GM21526 (cell line): ENCODE results near the gene ZNFX1.

Experiments used
- ATAC-seq: cut with Tn5 transposase; IDR thresholded peaks from one replicate; pipeline ENCODE4 v1.9.1; 2021; ENCODE audit warnings: moderate library complexity; ENCODE audit not compliant: unreplicated experiment, low FRiP score

The ZNFX1 gene

GRCh38 chr20:49293122-49293521 is 15.3 kb upstream of the ZNFX1 start:
- ATAC-seq: no peak

GRCh38 chr20:49292010-49292409 is 14.2 kb upstream of the ZNFX1 start:
- ATAC-seq: no peak

GRCh38 chr20:49291200-49291599 is 13.3 kb upstream of the ZNFX1 start:
- no peak for ATAC-seq

GRCh38 chr20:49290608-49291191 is 12.8 kb upstream of the ZNFX1 start:
- ATAC-seq: no peak

- no peak for ATAC-seq
These were observed 11.2 kb upstream of the ZNFX1 start for GRCh38 chr20:49288784-49289696.

GRCh38 chr20:49288250-49288751 is 10.4 kb upstream of the ZNFX1 start:
- ATAC-seq: no peak

- ATAC-seq: no peak
These were observed 9.8 kb upstream of the ZNFX1 start for GRCh38 chr20:49287555-49288249.

- ATAC-seq: no peak
These were observed 9.1 kb upstream of the ZNFX1 start for GRCh38 chr20:49286689-49287551.

- ATAC-seq: no peak
These were observed 8.1 kb upstream of the ZNFX1 start for GRCh38 chr20:49285813-49286494.

GRCh38 chr20:49285233-49285668 is 7.4 kb upstream of the ZNFX1 start:
- ATAC-seq: no peak

GRCh38 chr20:49284818-49285217 is 7.0 kb upstream of the ZNFX1 start:
- no peak for ATAC-seq

GRCh38 chr20:49283703-49284625 is 6.1 kb upstream of the ZNFX1 start:
- ATAC-seq: no peak

GRCh38 chr20:49283176-49283702 is 5.4 kb upstream of the ZNFX1 start:
- ATAC-seq: no peak

GRCh38 chr20:49282584-49283171 is 4.8 kb upstream of the ZNFX1 start:
- no peak for ATAC-seq

- no peak for ATAC-seq
These were observed 4.1 kb upstream of the ZNFX1 start for GRCh38 chr20:49281913-49282467.

GRCh38 chr20:49281059-49281912 is 3.4 kb upstream of the ZNFX1 start:
- no peak for ATAC-seq
